Esophagus muscularis mucosa (tissue), 4 donors: Measurements from ENCODE around the gene IPO13. TPM values are rescaled to one million over a fixed set of nuclear protein-coding genes. Genes with fewer than 3 reads are reported as not detected.

ENCODE experiments used
- DNase-seq: peaks from one replicate; pipeline ENCODE4 v3.0.0-alpha.2; 2017; ENCODE audit errors: extremely low spot score
- H3K27ac ChIP-seq, 4 donors: fragments of 200-600 bp; sonication (generic); replicated peaks in 1 of 4; 1 replicate in 3 of 4; 2 replicates in 1 of 4; pipeline ENCODE4 v1.5.1; 2016 to 2019; ENCODE audit warnings: mild to moderate bottlenecking in 1 of 4
- H3K27me3 ChIP-seq, 4 donors: fragments of 200-600 bp; sonication (generic); one replicate each; pipeline versions ENCODE4 v1.5.1 to v1.6.0; 2016 to 2019
- H3K36me3 ChIP-seq, 4 donors: fragments of 200-600 bp; sonication (generic); one replicate each; pipeline ENCODE4 v1.5.1; 2016 to 2019
- H3K4me1 ChIP-seq, 4 donors: fragments of 200-600 bp; sonication (generic); one replicate each; pipeline ENCODE4 v1.5.1; 2016 to 2019
- H3K4me3 ChIP-seq, 4 donors: fragments of 200-600 bp; sonication (generic); 1 replicate in 2 of 4; 2 replicates in 2 of 4; pipeline ENCODE4 v1.5.1; 2016 to 2019; ENCODE audit warnings: mild to moderate bottlenecking in 4 of 4, moderate library complexity in 1 of 4
- H3K9me3 ChIP-seq, 4 donors: fragments of 200-600 bp; sonication (generic); 1 replicate in 3 of 4; 2 replicates in 1 of 4; pipeline ENCODE4 v1.5.1; 2016 to 2019
- EP300 ChIP-seq: sonication (generic); formaldehyde crosslinking; IDR thresholded peaks from one replicate; pipeline ENCODE4 v1.6.1; 2017; ENCODE audit warnings: antibody characterized with exemption
- POLR2A ChIP-seq: fragments of 450-650 bp; IDR thresholded peaks from one replicate; pipeline ENCODE4 v1.6.1; 2017; ENCODE audit warnings: antibody characterized with exemption, moderate library complexity, mild to moderate bottlenecking, low read depth
- POLR2AphosphoS5 ChIP-seq, 2 donors: sonication (generic); formaldehyde crosslinking; IDR thresholded peaks; one replicate each; pipeline ENCODE4 v1.6.1; 2017; ENCODE audit warnings: antibody characterized with exemption in 2 of 2
- WGBS: methylation state at CpG from one replicate; pipeline ENCODE4 v1.1.5; 2018; 5-methylcytosine and 5-hydroxymethylcytosine counted together
- intact Hi-C: fragments of 100-400 bp; cut with DNase I; formaldehyde crosslinking; loops from one replicate; pipeline ENCODE4 v1.15.1; 2023
- total RNA-seq, 4 donors: library from RNA; depleted of rRNA; stranded (reverse); fragments of >200 nt; gene quantifications; one replicate each; pipeline versions ENCODE4 v1.1.0 to v1.2.1, GENCODE V29; 2016
- TF ChIP-seq, protein P1 (sequence below), 3 experiments: fragments of 200-600 bp in 2 of 3; fragments of 450-650 bp in 1 of 3; sonication (generic) in 2 of 3; IDR thresholded peaks; one replicate each; pipeline ENCODE4 v1.5.1; 2017 to 2019; ENCODE audit warnings: antibody characterized with exemption in 3 of 3, mild to moderate bottlenecking in 2 of 3, moderate library complexity in 1 of 3

The IPO13 gene
- total RNA-seq, 4 donors from 2014 or later = 24.5 to 39.9 (median 29.1) TPM

DNA sequence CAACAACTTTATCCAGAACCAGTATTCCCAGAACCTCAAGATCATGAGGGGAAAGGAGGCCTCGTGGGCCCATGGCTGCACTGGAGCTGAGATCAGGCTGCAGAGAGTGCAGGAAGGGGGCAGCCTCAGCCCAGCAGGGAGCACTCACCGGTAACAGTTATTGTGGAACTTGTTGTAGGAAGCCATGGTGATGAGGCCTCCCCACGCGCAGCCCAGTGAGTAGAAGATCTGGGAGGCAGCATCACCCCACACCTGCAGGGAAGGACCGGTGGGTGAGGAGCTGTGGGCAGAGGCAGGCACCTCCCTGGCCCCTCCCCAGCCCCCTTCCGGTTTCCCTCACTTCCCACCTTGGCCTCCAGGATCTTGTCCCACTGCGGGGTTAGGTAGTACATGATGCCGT is 55.4 kb downstream of the IPO13 start:
- no peak overlapping the region for H3K27ac ChIP-seq
- H3K9me3 ChIP-seq = no peaks in the 10 kb centered on the region
- WGBS = 89% methylated on average over 7 of the region's 8 CpGs
- intact Hi-C loops = loop anchor here (10.0 kb wide), 1 partner anchor 593 kb away; no protein-coding TSS in a partner anchor
- no peak overlapping the region for H3K4me3 ChIP-seq
- TF ChIP-seq POLR2A (no peak), EP300 (no peak), POLR2AphosphoS5 (IDR thresholded peaks at IDR 0.05) (no peak)
- TF ChIP-seq, protein P1, sequence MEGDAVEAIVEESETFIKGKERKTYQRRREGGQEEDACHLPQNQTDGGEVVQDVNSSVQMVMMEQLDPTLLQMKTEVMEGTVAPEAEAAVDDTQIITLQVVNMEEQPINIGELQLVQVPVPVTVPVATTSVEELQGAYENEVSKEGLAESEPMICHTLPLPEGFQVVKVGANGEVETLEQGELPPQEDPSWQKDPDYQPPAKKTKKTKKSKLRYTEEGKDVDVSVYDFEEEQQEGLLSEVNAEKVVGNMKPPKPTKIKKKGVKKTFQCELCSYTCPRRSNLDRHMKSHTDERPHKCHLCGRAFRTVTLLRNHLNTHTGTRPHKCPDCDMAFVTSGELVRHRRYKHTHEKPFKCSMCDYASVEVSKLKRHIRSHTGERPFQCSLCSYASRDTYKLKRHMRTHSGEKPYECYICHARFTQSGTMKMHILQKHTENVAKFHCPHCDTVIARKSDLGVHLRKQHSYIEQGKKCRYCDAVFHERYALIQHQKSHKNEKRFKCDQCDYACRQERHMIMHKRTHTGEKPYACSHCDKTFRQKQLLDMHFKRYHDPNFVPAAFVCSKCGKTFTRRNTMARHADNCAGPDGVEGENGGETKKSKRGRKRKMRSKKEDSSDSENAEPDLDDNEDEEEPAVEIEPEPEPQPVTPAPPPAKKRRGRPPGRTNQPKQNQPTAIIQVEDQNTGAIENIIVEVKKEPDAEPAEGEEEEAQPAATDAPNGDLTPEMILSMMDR (IDR thresholded peaks at IDR 0.05) = no peak
- H3K36me3 ChIP-seq = peaks cover 0 to 64% (median 19%) of the 10 kb centered on the region in 4 donors
- peaks cover 0 to 11% (median 7%) of the 10 kb centered on the region in 4 donors for H3K4me1 ChIP-seq
- no peaks in the 10 kb centered on the region for H3K27me3 ChIP-seq
- DNase-seq = no peak

DNA sequence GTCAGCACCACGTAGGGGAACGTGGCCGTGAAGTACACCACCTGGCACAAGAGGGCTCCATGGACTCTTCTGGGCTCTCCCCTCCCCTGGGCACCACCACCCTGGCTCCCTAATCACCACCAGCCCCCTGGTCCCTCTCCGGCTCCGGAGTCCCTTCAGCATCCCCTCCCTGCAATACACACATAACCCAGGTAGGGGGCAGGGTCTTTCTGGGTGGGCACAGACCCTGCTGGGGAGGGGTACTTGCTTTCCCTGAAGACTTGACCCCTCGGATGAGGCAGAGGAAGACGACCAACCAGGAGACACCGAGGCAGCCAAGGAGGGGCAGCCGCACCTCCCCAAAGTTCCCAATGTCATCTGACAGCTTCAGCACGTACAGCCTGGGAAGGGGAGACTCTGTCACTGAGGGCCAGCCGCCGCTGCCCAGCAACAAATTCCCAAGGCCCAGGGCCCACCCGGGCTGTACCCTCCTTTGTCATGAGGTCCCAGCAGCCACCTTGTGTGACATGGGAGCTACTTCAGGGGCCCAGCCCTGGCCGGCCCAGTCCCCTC is 55.9 kb downstream of the IPO13 start:
- H3K4me1 ChIP-seq = peaks cover 0 to 9% (median 6%) of the 10 kb centered on the region in 4 donors
- DNase-seq = no peak
- no peak for TF ChIP-seq POLR2A
- no peak for TF ChIP-seq EP300
- no peak for TF ChIP-seq POLR2AphosphoS5 (IDR thresholded peaks at IDR 0.05)
- TF ChIP-seq, protein P1 (IDR thresholded peaks at IDR 0.05) = no peak
- H3K36me3 ChIP-seq = peaks cover 0 to 64% (median 19%) of the 10 kb centered on the region in 4 donors
- no peak overlapping the region for H3K27ac ChIP-seq
- WGBS = 84% methylated on average over 12 of the region's 14 CpGs
- H3K9me3 ChIP-seq = no peaks in the 10 kb centered on the region
- H3K27me3 ChIP-seq = no peaks in the 10 kb centered on the region
- intact Hi-C loops = loop anchor here (10.0 kb wide), 1 partner anchor 592 kb away; no protein-coding TSS in a partner anchor
- no peak overlapping the region for H3K4me3 ChIP-seq

GRCh38 chr1:44008259-44008658 is 61.5 kb downstream of the IPO13 start:
- intact Hi-C loops = loop anchor here (10.0 kb wide), 1 partner anchor 587 kb away; no protein-coding TSS in a partner anchor
- Histone ChIP-seq H3K4me1 (peaks cover 0 to 24% (median 8%) of the 10 kb centered on the region in 4 donors), H3K27me3 (no peaks in the 10 kb centered on the region), H3K27ac (no peak overlapping the region), H3K9me3 (no peaks in the 10 kb centered on the region), H3K36me3 (peaks cover 0 to 26% (median 6%) of the 10 kb centered on the region in 4 donors), H3K4me3 (no peak overlapping the region)
- WGBS = 96% methylated on average over 9 of the region's 12 CpGs
- TF ChIP-seq POLR2A = no peak
- TF ChIP-seq, protein P1 (IDR thresholded peaks at IDR 0.05) = no peak
- no peak for DNase-seq

DNA sequence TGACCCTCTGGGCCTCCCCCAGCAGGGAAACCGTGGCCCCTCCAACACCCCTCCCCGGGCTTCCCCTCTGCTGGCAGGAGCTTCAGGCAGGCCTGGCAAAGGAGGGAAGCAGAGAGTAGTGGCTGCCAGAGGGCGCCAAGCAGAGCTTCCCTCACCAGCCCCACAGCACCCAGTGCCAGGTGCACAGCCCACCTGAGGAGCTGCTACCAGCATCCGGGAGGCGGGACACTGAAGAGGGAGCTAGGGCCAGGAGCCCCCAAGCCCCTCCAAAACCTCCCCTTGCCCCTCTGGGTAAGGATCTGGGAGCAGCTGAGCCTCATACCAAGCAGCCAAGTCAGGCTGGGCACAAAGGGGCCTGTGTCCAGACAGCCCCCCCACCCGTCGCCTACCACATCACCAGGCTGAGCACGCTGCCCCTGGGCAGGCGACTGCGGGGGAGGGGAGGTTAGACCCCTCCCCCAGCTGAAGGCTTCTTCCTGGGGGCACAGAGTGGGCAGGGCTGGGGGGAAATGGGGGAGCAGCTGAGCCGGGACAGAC is 64.3 kb downstream of the IPO13 start:
- H3K27me3 ChIP-seq = no peaks in the 10 kb centered on the region
- H3K9me3 ChIP-seq = no peaks in the 10 kb centered on the region
- no peak overlapping the region for H3K27ac ChIP-seq
- 70% methylated on average over 4 of the region's 11 CpGs for WGBS
- peaks cover 2 to 38% (median 15%) of the 10 kb centered on the region in 4 donors for H3K4me1 ChIP-seq
- TF ChIP-seq, protein P1 (IDR thresholded peaks at IDR 0.05) = no peak
- no peak for TF ChIP-seq EP300
- TF ChIP-seq POLR2AphosphoS5 (IDR thresholded peaks at IDR 0.05) = no peak
- no peak for TF ChIP-seq POLR2A
- H3K36me3 ChIP-seq = peaks cover 0 to 26% (median 5%) of the 10 kb centered on the region in 4 donors
- H3K4me3 ChIP-seq = no peak overlapping the region
- no peak for DNase-seq
- intact Hi-C loops = no loop called here
